DND-41 (cell line): Measurements from ENCODE around the gene SLC2A2.

Source experiments
- ATAC-seq: fragments of 200-7000 bp; cut with Tn5 transposase; 3 replicates; pipeline ENCODE4 v1.9.1; 2021; ENCODE audit warnings: low read depth; ENCODE audit not compliant: insufficient read depth
- DNase-seq: peaks from one replicate; pipeline ENCODE4 v3.0.0-alpha.2; 2020
- H2AFZ ChIP-seq: 2 replicates; pipeline ENCODE4 v1.6.0; 2012; ENCODE audit warnings: low read depth, low read length
- H3K27ac ChIP-seq: 2 replicates; pipeline ENCODE4 v1.5.1; 2012; ENCODE audit warnings: low read length, inconsistent platforms
- H3K27me3 ChIP-seq: fragments of 200-600 bp; sonication (generic); 2 replicates; pipeline ENCODE4 v1.6.0; 2012; ENCODE audit warnings: low read length, mild to moderate bottlenecking, inconsistent platforms; ENCODE audit not compliant: insufficient read depth, poor library complexity
- H3K36me3 ChIP-seq: 2 replicates; pipeline ENCODE4 v1.5.1; 2012; ENCODE audit warnings: low read length, inconsistent platforms; ENCODE audit not compliant: insufficient read depth
- H3K4me1 ChIP-seq: 2 replicates; pipeline ENCODE4 v1.5.1; 2012; ENCODE audit warnings: mild to moderate bottlenecking, low read length; ENCODE audit not compliant: insufficient read depth
- H3K4me2 ChIP-seq: 2 replicates; pipeline ENCODE4 v1.6.0; 2012; ENCODE audit warnings: mild to moderate bottlenecking, moderate library complexity, low read length, inconsistent platforms; ENCODE audit not compliant: insufficient read depth
- H3K4me3 ChIP-seq, 2 experiments: fragments of 200-600 bp in 1 of 2; shearing (Covaris generic) in 1 of 2; 2 replicates each; pipeline ENCODE4 v1.5.1; 2012 to 2016; ENCODE audit warnings: inconsistent platforms in 2 of 2, low read length in 2 of 2, mild to moderate bottlenecking in 2 of 2, low read depth in 1 of 2, moderate library complexity in 1 of 2
- H3K79me2 ChIP-seq: 2 replicates; pipeline ENCODE4 v1.6.0; 2012; ENCODE audit warnings: low read length, inconsistent platforms; ENCODE audit not compliant: insufficient read depth
- H3K9ac ChIP-seq: 2 replicates; pipeline ENCODE4 v1.6.0; 2012; ENCODE audit warnings: low read depth, mild to moderate bottlenecking, inconsistent platforms, low read length, moderate library complexity
- H3K9me3 ChIP-seq: 2 replicates; pipeline ENCODE4 v1.5.1; 2012; ENCODE audit warnings: low read length, moderate library complexity, mild to moderate bottlenecking, inconsistent platforms; ENCODE audit not compliant: insufficient read depth, severe bottlenecking
- H4K20me1 ChIP-seq: 2 replicates; pipeline ENCODE4 v1.6.0; 2012; ENCODE audit warnings: low read length; ENCODE audit not compliant: insufficient read depth
- EZH2 ChIP-seq: IDR thresholded peaks from 3 replicates; pipeline ENCODE4 v1.6.1; 2012; ENCODE audit warnings: borderline replicate concordance, low read depth, mild to moderate bottlenecking, moderate library complexity, low read length, inconsistent platforms; ENCODE audit not compliant: severe bottlenecking
- TF ChIP-seq, protein P1 (sequence below): IDR thresholded peaks from 2 replicates; pipeline ENCODE4 v1.5.1; 2012; ENCODE audit warnings: borderline replicate concordance, low read length, moderate library complexity, mild to moderate bottlenecking; ENCODE audit not compliant: poor library complexity, severe bottlenecking; ENCODE audit errors: extremely low read depth

The SLC2A2 gene

GRCh38 chr3:170967126-170967525, 59.4 kb downstream of the SLC2A2 start:
- H2AFZ ChIP-seq = no peak overlapping the region
- ATAC-seq (no peak), DNase-seq (no peak)
- no peak overlapping the region for H3K4me2 ChIP-seq
- H3K4me3 ChIP-seq = no peak overlapping the region
- H3K27me3 ChIP-seq = peaks cover 4% of the 10 kb centered on the region
- no peaks in the 10 kb centered on the region for H3K36me3 ChIP-seq
- no peaks in the 10 kb centered on the region for H3K79me2 ChIP-seq
- no peaks in the 10 kb centered on the region for H3K9me3 ChIP-seq
- TF ChIP-seq, protein P1, sequence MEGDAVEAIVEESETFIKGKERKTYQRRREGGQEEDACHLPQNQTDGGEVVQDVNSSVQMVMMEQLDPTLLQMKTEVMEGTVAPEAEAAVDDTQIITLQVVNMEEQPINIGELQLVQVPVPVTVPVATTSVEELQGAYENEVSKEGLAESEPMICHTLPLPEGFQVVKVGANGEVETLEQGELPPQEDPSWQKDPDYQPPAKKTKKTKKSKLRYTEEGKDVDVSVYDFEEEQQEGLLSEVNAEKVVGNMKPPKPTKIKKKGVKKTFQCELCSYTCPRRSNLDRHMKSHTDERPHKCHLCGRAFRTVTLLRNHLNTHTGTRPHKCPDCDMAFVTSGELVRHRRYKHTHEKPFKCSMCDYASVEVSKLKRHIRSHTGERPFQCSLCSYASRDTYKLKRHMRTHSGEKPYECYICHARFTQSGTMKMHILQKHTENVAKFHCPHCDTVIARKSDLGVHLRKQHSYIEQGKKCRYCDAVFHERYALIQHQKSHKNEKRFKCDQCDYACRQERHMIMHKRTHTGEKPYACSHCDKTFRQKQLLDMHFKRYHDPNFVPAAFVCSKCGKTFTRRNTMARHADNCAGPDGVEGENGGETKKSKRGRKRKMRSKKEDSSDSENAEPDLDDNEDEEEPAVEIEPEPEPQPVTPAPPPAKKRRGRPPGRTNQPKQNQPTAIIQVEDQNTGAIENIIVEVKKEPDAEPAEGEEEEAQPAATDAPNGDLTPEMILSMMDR = no peak
- no peak for TF ChIP-seq EZH2
- no peak overlapping the region for H3K9ac ChIP-seq
- H3K27ac ChIP-seq = no peak overlapping the region
- H3K4me1 ChIP-seq = no peaks in the 10 kb centered on the region
- H4K20me1 ChIP-seq = no peaks in the 10 kb centered on the region

DNA sequence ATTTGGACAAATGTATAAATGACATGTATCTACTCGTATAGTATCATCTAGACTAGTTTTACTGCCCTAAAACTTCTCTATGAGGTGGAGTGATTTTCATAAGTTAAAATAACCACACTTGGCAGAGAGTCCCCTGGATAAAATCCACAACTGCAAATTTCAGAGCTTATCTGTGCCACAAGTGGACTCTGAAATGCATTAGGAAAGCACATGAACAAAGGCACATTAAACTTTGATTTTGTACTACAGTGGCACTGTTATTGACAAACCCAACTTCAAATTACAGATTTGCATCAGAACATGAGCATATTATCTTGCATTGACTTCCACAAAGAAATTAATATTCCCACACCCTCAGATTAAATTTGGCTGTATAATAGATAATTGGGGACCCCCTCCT, 60.0 kb downstream of the SLC2A2 start:
- Histone ChIP-seq H3K4me2 (no peak overlapping the region), H3K36me3 (no peaks in the 10 kb centered on the region), H4K20me1 (no peaks in the 10 kb centered on the region), H3K9me3 (no peaks in the 10 kb centered on the region), H3K9ac (no peak overlapping the region), H3K27me3 (peaks cover 4% of the 10 kb centered on the region), H2AFZ (no peak overlapping the region), H3K4me3 (no peak overlapping the region), H3K4me1 (no peaks in the 10 kb centered on the region), H3K79me2 (no peaks in the 10 kb centered on the region), H3K27ac (no peak overlapping the region)
- TF ChIP-seq, protein P1 = no peak
- no peak for TF ChIP-seq EZH2
- DNase-seq = no peak
- no peak for ATAC-seq

DNA sequence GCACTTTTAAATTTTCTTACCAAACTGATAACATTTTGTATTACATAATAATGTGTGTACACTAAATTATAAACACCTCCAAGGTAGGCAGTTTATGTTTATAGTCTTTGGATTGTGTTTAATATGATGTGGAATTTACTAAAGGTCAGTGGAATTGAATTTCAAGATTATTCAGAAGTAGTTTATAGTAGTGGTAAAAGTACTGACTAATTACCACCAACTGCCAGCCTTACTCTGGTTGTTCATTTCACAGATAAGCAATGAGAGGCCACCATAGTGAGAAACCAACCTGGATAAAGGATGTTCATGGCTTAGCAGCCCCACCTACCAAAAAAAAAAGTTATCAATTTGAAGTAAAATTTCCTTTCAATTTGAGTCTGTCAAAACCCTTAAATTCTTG, 64.1 kb downstream of the SLC2A2 start:
- no peak overlapping the region for H3K4me3 ChIP-seq
- H4K20me1 ChIP-seq = no peaks in the 10 kb centered on the region
- no peaks in the 10 kb centered on the region for H3K4me1 ChIP-seq
- H3K9me3 ChIP-seq = no peaks in the 10 kb centered on the region
- DNase-seq = no peak
- TF ChIP-seq, protein P1 = no peak
- no peak overlapping the region for H3K4me2 ChIP-seq
- no peak for ATAC-seq
- H3K27me3 ChIP-seq = peaks cover 4% of the 10 kb centered on the region
- no peak overlapping the region for H2AFZ ChIP-seq
- H3K27ac ChIP-seq = no peak overlapping the region
- no peaks in the 10 kb centered on the region for H3K79me2 ChIP-seq
- H3K36me3 ChIP-seq = no peaks in the 10 kb centered on the region
- no peak overlapping the region for H3K9ac ChIP-seq
